Activated CD4-positive, alpha-beta T cell treated with anti-CD3 and anti-CD28 coated beads for 48 hours (primary cell): ENCODE data around the gene GOLT1A.
A peak's percentile ranks its signal among the peaks of the same experiment; 100 is the strongest.

Experiments used
- DNase-seq: peaks from one replicate; pipeline ENCODE4 v3.0.0-alpha.2; 2020

Gene GOLT1A

DNA sequence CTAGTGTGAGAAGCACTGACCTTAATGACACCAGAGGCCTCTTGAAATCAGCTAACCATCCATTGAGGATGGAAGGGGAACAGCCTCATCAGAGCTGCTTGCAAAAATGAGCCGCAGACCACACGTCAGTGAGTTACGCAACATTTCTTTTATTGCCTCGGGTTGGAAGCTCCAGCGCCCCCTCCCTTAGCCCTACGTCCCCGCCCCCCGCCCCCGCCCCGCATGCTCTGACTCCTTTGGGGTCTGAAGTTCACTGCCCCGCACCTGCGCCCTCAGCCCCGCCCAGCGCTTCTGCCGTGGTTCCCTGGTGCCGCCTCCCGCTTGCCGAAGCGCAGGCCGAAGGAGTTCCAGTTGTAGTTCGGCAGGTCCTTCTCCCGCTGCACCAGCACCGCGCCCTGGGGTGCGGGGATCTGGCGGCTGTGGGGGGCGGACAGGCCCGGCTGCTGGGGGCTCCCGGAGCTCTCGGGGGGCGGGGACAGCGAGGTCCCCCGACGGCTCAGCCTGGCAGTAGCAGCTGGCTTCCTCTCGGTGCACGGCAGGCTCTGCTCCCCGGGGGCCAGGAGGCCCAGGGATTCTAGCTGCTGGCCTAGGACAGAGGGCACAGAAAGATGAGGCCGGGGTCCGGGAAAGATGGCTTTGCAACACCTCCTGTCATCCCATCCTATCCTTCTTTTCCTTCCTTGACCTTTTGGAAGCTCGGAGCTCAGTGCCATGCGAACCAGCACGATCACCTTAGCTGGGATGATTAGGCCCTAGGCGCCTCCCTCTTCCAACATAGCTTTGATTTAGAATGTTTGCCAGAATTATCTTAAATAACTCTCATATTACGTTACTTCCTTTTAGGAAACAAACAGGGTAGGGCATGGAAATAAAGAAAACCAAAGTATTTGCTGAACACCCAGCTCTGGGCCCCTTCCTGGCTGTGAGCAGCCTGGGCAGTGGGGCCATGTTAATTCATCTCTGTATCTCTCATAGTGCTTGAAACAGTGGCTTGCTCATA is 23.3 kb downstream of the GOLT1A start:
- peak; percentile 15 for DNase-seq

DNA sequence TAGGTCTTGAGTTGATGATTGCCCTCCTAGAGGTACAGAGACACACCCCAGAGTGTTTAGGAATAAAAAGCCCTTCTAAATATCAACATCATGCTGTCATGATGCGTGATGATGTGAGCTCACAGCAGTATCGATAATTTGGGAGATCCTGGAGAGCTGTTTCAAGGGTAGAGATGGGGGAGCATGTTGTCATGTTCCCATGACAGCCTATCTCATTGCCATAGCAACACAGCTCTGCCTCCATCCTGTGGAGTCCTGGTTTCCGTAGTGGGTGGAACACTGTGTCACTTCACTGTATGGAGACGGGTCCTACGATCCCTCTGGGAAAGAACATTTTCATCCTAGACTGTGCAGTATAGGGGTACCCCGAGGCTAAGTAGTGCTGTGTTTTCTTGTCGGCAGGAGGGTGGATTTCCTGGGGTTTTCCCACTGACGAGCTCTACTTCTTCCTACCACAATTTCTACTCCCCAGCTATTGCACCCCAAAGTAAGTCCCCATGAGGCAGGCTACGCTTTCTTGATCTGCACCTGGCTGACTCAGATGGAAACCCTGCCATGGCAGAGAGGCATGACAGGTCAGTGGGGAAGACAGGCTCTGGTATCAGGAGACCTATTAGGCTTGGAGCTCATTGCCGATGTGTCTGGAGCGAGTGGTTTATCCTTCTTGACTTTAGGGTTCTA is 24.7 kb downstream of the GOLT1A start:
- DNase-seq: peak; percentile 11

DNA sequence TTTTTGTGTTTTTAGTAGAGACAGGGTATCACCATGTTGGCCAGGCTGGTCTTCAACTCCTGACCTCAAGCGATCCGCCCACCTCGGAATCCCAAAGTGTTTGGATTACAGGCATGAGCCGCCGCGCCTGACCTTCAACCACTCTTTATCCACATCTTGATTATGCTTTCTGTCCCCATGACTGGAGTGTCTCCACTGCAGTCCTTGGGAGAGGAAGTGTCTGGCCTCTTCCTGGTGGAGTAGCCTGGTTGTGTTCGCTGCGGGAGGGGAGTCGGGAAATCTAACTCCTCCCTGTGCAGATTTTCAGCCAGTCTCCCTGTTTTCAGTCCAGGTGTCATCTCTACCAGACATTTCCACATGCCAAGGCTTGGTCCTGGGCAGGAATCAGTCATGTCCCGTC is 27.2 kb downstream of the GOLT1A start:
- DNase-seq: no peak

DNA sequence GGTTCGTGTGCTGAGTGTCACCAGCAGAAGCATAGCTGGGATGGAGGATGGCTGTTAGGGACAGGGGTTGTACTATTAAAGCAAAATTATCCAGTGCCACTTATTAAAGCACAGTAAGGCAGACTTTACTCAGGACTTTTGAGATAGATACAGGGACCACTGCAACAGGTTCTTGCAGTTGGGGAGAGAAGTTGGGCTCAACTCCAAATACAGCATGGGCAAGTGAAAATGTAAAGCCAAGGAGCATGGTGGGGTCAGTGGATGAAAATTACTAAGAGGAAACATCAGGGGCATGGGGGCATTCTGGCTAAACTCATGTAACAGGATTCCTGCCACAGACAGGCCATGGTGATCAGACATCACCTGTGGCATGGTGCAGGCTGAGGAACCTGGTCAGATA is 32.7 kb downstream of the GOLT1A start:
- no peak for DNase-seq

DNA sequence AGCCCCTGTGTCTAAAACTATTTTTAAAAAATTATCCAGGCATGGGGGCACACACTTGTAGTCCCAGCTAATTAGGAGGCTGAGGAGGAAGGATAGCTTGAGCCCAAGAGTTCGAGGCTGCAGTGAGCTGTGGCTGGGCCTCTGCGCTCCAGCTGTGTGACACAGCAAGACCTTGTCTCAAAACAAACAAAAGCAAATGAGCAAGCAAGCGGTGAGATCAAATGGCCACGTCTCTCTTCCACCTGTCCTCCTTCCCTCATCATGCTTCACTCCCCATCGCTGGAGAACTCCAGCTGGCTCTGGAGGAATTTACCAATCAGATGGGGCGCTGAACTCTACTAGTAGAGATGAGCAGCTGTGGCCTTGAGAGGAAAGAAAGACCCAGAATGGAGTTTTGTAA is 33.7 kb downstream of the GOLT1A start:
- DNase-seq: no peak

DNA sequence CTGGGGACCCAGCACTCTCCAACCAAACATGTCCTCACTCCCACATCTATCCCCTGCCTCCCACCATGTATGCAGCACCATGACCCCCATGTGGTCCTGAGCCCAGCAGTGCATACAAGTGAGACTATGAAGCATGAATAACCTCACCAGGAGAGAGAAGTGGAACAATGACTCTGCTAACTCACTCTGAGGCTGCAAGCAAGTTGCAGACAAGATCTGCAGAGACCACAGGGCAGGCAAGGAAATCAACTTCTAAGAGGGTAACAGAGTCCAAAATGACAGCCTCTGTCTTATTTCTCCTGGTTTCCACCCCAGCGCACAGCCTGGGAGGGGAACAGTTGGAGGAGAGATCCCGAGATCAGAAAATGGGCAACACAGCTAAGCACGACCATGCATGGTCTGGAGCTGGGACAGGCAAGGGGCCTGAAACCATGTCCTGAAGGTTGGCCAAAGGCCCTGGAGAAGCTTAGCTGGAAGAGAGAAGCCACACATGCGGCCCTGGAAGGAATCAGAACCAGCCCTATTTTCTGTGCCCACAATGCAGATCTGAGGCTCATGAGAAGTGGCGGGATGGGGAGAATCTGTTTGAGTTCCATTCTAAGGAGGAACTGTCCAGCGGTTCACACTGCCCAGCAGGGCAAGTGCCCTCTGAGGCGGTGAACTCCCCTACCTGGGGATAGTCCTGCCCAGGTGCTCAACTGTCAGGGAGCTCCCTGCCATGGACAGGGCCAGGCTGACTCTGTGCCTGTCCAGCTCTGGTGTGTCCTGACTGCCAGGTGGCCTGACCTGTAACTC is 35.1 kb downstream of the GOLT1A start:
- DNase-seq: no peak

DNA sequence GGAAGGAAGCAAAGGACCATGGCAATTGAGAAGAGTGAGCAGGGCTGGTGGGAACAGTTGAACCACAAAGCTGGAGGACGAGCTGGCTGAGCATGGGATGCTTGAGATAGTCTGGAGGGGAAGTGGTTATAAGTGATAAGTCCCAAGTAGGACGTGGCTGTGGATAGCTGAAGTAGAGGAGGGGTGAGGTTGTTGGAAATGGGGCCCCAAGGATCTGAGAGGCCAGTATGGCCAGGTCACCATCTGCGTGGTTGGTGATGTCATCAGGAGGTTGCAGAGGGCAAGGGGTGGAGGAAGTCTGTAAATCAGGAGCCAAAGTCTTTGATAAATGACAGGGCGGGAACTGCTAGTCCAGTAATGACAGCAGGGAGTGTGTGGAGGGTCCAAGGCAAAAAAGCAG is 36.7 kb downstream of the GOLT1A start:
- DNase-seq: no peak

DNA sequence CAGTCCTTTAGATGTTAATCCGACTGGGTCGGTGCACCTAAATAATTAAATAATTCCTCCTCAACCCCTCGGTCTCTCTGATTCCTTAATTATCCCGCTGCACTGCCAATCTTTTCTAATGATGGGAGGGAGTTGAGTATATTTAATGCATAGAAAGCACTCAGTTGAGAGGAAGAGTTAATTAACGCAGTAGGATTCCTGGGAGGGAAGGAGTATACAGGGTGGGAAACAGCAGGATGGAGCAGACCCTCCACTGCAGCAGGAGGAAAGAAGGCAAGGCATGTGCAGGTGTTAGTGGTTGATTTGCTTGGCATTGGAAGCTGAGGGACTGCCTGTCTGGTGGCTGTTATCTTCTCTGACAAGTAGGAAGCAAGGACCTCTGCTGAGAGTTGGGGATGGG is 37.7 kb downstream of the GOLT1A start:
- no peak for DNase-seq

DNA sequence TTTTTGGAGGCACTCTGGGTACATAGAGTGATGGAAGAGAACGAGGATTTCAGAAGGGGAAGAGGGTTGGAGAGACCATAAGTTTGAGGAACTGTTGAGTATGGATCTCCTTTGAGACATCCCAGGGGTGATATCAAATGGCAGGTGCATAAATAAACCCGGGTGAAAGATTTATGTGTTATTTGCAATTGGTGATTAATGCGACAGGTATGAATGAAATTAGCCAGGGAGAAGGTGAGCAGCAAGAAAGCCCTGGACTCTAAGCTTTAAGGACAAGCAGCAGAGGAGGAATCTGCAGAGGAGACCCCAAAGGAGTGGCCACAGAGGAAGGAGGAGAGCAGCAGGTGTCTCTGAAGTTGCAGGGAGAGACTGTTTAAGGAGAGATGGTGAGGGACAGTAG is 38.8 kb downstream of the GOLT1A start:
- no peak for DNase-seq

DNA sequence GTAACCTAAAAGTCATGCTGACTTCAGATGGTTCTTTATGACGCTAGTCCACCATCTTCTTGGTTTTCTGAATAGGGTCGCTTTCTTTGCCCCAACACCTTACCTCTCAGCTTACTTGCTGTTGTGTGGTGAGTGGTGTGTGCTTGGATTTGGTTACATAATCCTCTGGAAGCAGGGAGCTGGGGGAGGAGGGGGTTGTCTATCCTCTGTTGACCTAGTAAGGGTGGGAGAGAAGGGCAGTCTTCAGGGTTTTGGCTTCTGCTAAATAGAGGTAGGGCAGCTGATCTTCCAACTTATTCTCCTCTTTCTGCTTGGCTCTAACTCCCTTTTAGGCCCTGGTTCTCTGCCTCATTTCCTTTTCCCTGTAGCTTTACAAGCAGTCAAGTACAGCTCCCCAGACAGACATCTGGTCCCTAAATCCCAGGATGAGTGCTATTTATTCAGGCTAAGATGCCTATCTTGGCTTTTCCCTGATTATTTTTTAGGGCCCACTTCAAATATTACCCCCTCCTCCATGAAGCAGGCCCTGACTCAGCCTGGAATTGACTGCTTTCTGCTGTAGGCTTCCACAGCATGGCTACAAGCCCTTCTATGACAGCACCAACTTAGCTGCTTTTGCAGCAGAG is 41.3 kb downstream of the GOLT1A start:
- no peak for DNase-seq

DNA sequence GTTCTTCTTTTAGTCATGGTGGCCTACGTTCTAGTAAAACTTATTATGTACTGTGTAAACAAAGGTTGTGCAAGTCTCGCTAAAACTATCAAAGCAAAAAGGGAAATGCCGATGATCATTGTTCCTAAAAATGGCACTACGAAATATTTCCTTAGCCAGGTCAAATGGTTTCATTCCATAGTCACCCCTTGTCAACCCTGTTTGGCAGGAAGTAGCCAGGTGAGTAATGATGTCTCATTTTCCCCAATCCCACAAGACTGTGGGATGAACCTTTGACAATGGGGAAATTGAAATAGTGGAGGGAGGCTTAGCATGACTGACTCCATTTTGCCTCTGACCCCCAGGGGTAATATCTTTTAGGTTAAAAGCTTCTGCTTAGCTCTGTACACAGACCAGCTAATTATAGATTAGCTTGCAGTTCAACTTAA is 42.0 kb downstream of the GOLT1A start:
- no peak for DNase-seq

DNA sequence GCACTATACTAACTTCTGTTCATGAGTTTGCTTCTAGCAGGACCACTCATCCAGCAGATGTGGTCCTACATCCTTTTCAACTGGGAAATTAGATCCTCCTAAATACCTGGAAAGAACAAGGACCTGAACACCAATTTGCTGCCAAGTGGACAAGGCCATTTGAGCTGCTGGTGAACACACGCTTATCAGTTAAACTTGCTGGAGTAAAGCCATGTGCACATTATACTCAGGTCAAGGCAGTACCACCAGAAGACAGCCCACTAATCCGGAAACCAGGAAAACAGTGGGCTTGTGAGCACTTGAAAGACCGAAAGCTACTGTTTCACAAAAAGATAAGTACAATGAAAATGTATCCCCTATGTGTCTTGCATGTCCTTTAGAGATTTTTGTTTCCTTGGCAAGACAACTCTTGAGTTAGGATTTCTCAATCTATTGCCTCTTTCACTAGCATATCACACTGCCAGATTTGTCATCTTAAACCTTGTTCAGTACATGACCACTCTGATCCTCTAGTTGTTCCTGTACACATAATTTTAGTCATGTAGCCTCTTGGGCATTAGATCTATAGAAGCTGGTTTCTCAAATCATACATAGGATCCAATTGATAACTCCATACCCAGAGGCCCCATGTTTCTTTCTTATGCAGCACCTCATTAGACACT is 43.2 kb downstream of the GOLT1A start:
- DNase-seq: no peak

DNA sequence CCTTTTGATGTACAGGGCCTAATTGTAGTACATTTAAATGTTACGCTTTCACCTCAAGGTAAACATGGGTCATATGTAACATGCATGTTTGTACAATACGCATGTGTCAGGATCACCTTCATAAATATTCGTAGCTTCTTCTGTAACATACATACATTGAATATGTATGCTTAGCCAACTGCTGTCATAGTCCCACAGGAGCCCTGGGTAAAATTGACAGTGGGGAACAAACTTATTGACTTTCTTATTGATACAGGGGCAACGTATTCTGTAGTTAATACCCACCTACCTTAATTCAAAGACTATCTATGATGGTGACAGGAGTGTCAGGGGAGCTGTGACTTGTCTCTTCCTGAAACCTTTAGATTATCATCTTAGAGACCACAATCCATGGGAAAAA is 43.9 kb downstream of the GOLT1A start:
- no peak for DNase-seq

DNA sequence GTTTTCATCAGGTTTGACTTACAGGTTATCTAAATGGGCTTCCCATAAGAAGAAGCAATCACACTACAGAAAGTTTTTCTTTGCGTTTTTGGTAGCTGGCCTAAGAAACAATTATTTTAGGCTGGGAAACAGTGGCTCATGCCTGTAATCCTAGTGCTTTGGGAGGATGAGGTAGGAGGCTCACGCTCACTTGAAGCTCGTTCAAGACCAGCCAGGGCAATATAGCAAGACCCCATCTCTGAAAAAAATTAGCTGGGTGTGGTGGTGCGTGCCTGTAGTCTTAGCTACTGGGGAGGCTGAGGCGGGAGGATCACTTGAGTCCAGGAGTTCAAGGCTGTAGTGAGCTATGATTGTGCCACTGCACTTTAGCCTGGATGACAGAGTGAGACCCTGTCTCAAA is 46.1 kb downstream of the GOLT1A start:
- DNase-seq: no peak

DNA sequence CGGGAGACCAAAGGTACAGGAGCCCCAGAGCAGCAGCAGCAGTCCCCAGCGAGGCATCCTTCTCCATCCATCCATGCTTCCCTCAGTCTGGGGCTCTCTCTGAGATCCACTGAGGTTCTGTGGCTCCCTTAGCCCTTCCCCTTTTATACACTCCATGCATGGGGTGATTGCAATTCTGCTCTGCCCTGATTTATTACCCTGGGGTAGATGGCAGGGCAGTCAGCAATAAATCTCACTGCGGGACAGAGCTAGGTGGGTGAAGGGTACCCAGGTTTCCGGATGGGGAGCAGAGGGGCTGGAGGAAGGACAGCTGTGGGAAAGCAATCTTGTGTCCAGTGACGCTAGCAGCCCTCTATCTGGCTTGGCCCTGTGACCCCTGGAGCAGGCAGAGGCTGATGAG is 47.6 kb downstream of the GOLT1A start, which contains the start of gene REN:
TSS of gene REN (minus strand) at position 119 of the 400 bp plus-strand sequence. CDS start at position 75, 44 bp downstream.
- DNase-seq: no peak

DNA sequence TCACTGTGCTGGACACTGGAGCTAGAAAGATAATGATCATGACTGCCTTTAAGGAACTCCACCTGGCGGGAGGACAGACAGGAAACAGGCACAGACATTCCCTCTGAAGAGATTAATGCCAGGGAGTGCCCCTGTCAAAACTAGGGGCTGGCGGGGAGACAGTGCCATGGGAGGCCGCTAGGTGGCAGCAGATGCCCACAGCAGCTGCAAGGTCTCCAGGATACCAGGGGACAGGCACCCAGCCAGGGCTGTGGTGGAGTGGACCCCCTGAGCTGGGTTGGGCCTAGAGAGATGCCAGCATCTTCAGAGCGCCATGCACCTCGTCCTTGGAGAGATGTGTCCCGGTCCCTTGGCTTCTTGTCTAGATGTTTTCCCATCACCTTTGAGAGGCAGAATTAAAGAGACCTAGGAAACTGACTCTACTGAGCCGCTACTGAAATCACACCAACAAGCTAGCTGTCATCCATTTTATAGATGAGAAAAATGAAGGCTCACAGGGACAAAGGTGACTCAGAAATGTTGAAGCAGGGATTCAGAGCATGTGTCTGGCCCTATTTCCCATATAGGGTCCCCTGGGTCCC is 51.2 kb downstream of the GOLT1A start:
- DNase-seq: peak; percentile 86

DNA sequence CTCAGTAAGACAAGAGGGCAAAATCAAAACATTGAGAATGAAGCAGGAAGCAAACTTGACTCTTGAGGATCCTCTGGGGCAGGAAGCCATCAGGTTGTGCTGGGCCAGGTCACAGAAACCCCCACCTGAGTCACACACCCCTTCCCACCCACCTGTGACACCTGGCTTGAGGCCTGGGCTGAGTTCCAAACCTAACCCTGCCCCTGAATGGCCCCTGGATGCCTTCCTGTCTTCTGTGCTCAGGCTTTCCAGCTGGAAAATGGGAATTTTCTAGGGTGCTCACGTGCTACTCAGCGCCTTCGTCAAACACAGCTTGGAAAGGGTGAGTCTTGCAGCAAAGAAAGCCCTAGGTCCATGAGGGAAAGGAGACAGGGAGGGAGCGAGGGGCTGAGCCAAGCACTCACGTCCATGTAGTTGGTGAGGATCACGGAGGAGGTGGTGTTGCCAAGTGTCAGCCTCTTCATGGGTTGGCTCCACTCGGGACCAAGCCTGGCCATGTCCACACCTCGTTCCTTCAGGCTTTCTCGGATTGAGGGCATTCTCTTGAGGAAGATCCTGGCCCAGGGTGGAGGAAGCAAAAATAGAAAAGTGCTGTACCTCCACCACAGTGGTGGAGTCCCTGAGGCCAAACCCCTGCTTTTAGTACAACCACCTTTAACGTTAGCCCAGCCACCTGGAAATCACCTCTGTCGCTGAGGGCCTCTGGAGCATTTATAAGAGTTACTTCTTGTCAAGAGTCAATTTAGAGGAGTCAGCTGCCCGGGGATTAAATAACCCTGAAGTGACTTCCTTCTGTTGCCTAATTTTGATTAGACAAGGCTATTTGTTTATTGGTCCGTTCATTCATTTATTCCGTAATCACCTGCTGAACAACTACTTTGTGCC is 51.9 kb downstream of the GOLT1A start:
- DNase-seq: no peak

DNA sequence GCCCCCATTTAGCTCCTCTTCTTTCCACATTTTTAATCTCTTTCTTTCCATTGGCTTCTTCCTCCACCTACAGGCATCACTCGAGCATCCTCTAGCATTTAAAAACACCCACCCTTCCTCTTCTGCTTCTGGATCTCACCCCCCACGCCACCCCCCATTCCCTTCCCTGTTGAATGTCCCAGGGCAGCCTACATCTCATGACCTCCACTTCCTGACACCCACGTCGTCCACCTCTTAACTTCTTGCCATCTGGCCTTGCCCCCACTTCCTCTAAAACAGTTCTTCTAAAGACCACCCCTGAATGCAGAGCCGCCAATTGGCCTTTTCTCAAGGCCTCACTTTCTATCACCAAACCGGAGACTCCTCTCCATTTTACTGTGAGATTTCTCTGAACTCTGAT is 55.8 kb downstream of the GOLT1A start:
- no peak for DNase-seq

DNA sequence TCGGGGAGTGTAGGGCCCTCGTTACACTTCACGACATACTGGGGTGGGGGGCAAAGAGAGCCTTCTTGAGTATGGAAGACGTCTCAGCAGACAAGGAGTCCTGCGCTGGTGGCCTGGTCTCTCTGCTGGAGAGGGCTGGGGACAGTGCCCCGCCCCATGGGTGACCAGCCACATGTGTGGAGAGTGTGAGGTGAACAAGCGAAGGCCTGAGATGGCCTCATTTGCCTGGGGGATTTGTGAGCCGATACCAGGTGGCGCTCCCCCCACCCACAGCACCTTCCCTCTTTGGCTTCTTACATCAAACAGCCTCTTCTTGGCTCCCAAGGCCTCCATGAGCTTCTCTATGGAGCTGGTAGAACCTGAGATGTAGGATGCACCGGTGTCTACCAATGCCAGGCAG is 57.9 kb downstream of the GOLT1A start:
- no peak for DNase-seq

DNA sequence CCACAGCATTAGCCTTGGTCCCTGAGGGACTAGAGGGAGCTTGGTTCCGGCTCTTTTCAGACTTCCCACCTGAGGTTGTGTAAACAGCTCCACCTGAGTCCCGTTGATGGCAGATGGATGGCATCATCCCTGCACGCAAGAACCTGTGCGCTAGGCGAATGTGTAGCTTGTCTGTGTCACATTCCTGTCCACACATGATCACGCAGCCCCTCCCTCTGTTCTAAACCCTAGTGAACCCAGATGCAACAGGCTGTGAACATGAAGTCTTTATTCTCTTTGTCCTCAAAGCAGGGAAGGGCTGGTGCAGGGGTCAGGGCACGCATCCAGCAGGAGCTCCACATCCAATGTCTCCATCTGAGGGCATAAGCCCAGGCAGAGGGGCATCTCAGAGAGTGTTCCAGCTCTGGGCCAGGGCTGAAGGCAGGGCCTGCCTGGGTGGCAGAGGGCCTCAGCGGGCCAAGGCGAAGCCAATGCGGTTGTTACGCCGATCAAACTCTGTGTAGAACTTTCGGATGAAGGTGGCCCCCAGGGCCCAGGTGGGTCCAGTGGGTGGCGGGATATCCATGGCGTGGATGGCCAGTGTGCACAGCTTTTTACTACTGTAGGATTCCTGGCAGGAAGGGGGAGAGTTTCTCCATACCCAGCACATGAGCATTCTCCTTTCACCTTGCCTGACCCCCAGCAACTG is 59.1 kb downstream of the GOLT1A start:
- no peak for DNase-seq
